Hindlimb muscle (tissue), 1 donor: ENCODE data around the gene ZNF117. TPM values are rescaled to one million over a fixed set of nuclear protein-coding genes. Genes with fewer than 3 reads are reported as not detected.
"Not testable (repeated sequence)": the region's sequence is repeated elsewhere in the genome, so short reads cannot be mapped to it uniquely, and the experiment has no call there.

Experiments
- DNase-seq: peaks from one replicate; pipeline ENCODE4 v3.0.0-alpha.2; 2013
- polyA plus RNA-seq: library from polyadenylated mRNA; unstranded; fragments of 120-200 nt; gene quantifications from one replicate; pipeline ENCODE4 v1.2.1, GENCODE V29; 2013; ENCODE audit not compliant: insufficient read length

ZNF117 gene
- polyA plus RNA-seq, 1 donor, result 14.6 TPM

DNA sequence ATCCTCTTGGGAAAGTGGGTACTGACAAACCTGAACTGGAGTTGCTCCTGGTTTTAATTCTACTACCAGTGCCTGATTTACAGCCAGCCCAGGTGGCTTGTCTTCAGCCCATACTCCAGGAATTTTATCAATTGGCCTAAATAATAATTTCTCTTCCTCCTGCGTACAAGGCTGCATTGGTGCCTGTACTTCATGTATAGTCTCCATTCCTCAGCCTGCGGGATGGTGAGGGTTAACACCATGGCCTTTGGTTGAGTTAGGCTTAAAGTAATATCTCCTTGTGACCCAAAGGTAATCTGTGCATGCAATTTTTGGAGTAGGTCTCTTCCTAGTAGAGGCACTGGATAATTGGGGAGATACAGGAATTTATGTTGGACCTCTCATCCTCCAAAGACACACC, 5.5 kb upstream of the ZNF117 start:
- DNase-seq, result no peak

- no peak for DNase-seq
Measured at GRCh38 chr7:64993901-64994300, 3.1 kb upstream of the ZNF117 start.

GRCh38 chr7:64992971-64993370, 2.1 kb upstream of the ZNF117 start:
- no peak for DNase-seq

DNA sequence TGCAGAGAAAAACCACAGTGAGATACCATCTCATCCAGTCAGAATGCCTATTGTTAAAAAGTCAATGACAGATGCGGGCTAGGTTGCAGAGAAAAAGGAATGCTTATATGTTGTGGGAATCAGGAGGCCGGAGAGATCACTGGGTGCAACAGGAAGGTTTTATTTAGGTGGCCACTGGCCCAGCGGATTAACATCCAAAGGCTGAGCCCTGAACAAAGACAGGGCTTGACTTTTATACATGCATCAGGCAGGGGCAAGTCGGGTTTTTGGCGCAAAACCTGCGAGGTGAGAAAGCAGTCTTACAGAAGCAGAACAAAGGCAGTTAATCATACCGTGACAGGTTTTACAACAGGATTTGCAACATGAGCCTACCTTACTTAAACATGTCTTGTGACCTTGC, 620 bp downstream of the ZNF117 start:
- DNase-seq, result no peak

GRCh38 chr7:64978497-64979203, 12.2 kb downstream of the ZNF117 start:
- no peak for DNase-seq

- no peak for DNase-seq
Measured at GRCh38 chr7:64965594-64965993, 25.2 kb downstream of the ZNF117 start.

DNA sequence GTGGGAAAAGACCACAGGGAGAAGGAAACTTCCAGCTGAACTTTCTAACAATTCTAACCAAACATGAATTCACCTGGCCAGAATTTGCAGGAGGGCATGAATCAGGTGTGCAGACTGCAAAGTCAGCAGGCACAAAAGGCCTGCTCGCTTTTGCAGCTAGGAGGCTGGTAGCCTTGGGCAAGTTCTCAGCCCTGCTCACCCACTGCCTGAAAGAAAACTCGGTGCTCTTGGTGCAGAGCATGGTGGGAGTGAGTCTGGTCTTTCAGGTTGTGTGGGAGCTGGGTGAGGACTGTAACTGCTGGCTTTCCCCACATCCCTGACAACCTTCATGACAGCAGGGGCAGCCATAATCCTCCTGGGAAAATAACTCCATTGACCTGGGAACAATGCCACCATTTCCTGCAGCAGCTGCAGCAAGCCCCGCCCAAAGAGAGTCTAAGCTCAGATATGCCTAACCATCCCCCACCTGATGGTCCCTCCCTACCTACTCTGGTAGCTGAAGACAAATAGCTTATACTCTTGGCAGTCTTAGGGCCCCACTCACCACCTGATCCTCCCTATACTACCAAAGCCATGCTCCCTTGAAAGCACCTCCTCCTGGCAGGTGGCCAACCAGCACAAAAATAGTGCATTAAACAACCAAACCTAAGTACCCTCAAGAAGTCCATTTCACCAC, 31.6 kb downstream of the ZNF117 start:
- DNase-seq, result no peak

GRCh38 chr7:64951250-64951848, 39.5 kb downstream of the ZNF117 start:
- DNase-seq, result peak; percentile 26

GRCh38 chr7:64950673-64951072, 40.2 kb downstream of the ZNF117 start:
- not testable (repeated sequence) for DNase-seq

DNA sequence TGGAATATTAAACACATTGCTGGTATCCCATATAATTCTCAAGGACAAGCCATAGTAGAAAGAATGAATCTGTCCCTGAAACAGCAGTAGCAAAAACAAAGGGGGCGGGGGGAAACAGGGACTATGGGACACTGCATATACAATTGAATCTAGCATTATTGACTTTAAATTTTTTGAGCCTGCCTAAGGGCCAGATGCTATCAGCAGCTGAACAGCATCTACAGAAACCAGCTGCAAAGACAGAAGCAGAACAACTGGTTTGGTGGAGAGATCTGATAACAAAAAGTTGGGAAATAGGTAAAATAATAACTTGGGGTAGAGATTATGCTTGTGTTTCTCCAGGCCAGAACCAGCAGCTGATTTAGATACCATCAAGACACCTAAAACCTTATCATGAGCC, 42.1 kb downstream of the ZNF117 start:
- DNase-seq, result not testable (repeated sequence)

- DNase-seq, result no peak
Measured at GRCh38 chr7:64947252-64948000, 43.4 kb downstream of the ZNF117 start.

DNA sequence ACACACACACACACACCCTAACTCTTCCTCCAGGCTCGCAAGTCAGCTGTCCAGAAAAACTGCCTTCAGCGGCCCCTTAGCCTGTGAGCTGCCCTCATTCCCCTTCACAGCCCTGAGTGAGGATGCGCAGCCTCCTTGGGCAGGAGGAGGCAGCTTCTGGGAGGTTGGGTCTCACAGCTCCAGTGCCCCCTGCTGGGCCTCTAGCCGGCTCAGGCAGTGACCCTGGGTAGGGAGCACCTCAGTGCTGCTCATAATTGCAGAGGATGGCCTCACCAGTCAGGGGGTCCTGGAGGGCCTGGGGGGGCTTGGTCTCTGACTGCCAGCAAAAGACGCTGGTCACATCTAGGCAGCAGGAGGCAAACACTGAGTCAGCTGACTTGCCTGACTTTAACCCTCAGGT, 44.1 kb downstream of the ZNF117 start:
- no peak for DNase-seq

GRCh38 chr7:64945503-64946175, 45.2 kb downstream of the ZNF117 start:
- DNase-seq, result no peak

GRCh38 chr7:64944667-64945502, 46.0 kb downstream of the ZNF117 start:
- DNase-seq, result not testable (repeated sequence)

- not testable (repeated sequence) for DNase-seq
Measured at GRCh38 chr7:64940021-64940420, 50.8 kb downstream of the ZNF117 start.

GRCh38 chr7:64938540-64938939, 52.3 kb downstream of the ZNF117 start:
- no peak for DNase-seq

DNA sequence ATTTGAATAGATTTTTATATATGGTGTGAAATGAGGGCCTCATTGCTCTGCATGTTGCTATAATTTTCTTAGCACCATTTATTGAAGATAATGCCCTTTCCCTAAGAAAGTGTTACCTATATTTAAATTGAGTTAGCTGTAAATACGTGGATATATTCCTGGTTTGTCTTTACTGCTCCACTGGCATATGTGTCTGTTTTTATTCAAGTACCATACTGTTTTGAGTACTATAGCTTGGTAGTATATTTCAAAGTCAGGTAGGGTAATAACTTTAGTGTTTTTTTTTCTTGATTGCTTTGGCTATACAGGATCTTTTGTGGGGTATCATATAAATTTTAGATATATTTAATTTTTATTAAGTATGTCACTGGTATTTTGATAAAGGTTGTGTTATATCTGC, 56.4 kb downstream of the ZNF117 start:
- no peak for DNase-seq

DNA sequence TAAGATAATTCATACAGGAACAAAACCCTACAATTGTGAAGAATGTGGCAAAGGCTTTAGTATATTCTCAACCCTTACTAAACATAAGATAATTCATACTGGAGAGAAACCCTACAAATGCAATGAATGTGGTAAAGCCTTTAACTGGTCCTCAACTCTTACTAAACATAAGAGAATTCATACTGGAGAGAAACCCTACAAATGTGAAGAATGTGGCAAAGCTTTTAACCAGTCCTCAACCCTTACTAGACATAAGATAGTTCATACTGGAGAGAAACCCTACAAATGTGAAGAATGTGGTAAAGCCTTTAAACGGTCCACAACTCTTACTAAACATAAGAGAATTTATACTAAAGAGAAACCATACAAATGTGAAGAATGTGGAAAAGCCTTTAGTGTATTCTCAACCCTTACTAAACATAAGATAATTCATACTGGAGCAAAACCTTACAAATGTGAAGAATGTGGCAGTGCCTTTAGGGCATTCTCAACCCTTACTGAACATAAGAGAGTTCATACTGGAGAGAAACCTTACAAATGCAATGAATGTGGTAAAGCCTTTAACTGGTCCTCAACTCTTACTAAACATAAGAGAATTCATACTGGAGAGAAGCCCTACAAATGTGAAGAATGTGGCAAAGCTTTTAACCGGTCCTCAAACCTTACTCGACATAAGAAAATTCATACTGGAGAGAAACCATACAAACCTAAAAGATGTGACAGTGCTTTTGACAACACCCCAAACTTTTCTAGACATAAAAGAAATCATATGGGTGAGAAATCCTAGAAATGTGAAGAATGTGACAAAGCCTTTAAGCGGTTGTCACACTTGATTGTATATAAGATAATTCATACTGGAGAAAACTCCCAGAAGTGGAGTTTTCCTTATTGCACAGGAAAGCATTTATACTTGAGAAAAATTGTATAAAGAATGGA, 62.3 kb downstream of the ZNF117 start:
- not testable (repeated sequence) for DNase-seq
